Measurements from ENCODE around the gene ZNF582.
"Not testable (repeated sequence)": the region's sequence is repeated elsewhere in the genome, so short reads cannot be mapped to it uniquely, and the experiment has no call there.

ZNF582 gene

DNA sequence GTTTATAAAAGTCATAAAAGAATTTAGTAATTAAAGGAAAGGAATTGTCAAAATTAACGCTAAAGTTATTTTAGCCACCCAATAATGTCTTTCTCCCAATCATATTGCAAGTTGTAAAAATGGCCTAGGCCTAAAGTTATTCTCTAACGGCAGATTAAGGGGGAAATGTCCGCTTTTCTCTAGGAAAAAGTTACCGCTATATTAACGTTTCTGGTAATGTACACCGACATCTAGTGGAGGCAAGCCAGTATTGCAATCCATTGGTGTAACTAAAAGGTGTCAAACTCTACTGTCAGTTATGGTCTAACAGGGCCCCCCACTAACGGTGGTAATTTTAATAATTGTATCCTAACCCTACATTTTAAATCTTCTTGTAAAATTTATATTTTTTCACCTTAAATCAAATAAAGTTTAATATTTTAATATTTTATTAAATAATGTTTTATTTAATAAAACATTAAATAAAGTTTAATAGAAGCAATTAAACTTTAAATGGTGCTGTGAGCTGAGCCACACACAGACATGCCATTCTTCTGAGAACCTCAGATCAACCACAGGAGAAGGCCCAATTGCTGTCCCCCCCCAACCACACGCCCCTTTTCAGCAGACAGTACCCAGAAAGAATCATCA is 42.8 kb downstream of the ZNF582 start:
- DNase-seq = peak; percentile 13

GRCh38 chr19:56348289-56348877 is 45.0 kb downstream of the ZNF582 start:
- DNase-seq = no peak

- no peak for DNase-seq
Observed at GRCh38 chr19:56347163-56347778, 46.1 kb downstream of the ZNF582 start.

DNA sequence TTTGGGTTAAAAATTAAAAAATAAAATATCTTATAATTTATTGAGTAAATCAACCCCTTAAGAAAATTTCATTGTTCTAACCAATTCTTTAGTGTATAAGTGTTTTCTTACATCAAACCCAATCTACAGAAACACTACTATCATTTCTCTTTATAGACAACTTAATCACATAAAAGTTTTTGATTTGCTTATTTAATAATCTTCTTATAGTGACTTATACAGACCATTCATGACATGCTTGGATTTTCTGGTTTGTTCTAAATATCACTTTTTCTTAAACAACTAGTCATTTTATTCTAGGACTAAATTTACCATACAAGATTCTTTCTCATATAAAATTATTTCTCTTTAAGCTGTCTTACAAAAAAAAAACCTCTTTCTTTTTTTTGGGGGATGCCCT is 51.4 kb downstream of the ZNF582 start:
- no peak for DNase-seq

DNA sequence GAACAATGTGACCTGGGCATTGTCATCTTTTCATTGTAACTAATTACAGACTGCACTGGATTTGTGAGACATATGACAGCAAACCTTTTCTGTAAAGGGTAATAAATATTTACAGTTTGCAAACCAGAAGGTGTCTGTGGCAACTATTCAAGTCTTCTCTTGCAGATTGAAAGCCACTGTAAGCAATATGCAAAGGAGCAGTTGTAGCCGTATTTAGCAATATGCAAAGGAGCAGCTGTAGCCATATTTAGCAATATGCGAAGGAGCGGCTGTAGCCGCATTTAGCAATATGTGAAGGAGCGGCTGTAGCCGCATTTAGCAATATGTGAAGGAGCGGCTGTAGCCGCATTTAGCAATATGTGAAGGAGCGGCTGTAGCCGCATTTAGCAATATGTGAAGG is 54.3 kb downstream of the ZNF582 start:
- not testable (repeated sequence) for DNase-seq

DNA sequence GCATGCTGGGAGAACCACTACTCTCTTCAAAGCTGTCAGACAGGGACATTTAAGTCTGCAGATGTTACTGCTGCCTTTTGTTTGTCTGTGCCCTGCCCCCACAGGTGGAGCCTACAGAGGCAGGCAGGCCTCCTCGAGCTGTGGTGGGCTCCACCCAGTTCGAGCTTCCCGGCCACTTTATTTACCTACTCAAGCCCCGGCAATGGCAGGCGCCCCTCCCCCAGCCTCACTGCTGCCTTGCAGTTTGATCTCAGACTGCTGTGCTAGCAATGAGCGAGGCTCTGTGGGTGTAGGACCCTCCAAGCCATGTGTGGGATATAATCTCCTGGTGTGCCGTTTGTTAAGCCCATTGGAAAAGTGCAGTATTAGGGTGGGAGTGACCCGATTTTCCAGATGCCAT is 56.3 kb downstream of the ZNF582 start:
- not testable (repeated sequence) for DNase-seq

GRCh38 chr19:56335371-56335770 is 58.0 kb downstream of the ZNF582 start:
- DNase-seq = not testable (repeated sequence)

GRCh38 chr19:56333506-56333905 is 59.8 kb downstream of the ZNF582 start:
- DNase-seq = no peak
